Right lobe of liver (tissue), 6 donors: ENCODE data around the gene IFNA8. TPM values are rescaled to one million over a fixed set of nuclear protein-coding genes. Genes with fewer than 3 reads are reported as not detected.
A peak's percentile ranks its signal among the peaks of the same experiment; 100 is the strongest.
"Not testable (repeated sequence)": the region's sequence is repeated elsewhere in the genome, so short reads cannot be mapped to it uniquely, and the experiment has no call there.

Experiments used
- ATAC-seq, 4 donors: fragments of 200-7000 bp; cut with Tn5 transposase; one replicate each; pipeline ENCODE4 v1.9.1; 2020; ENCODE audit warnings: mild to moderate bottlenecking in 4 of 4, moderate library complexity in 4 of 4
- DNase-seq, 3 donors: peaks; one replicate each; pipeline ENCODE4 v3.0.0-alpha.2; 2020
- H3K27ac ChIP-seq, 3 donors: fragments of 200-600 bp; one replicate each; pipeline ENCODE4 v1.8.0; 2022
- H3K27me3 ChIP-seq, 2 donors: fragments of 200-600 bp; one replicate each; pipeline ENCODE4 v1.8.0; 2022
- H3K36me3 ChIP-seq, 4 donors: fragments of 200-600 bp; sonication (generic) in 1 of 4; one replicate each; pipeline versions ENCODE4 v1.5.1 to v1.8.0; 2017 to 2022; ENCODE audit warnings: control low read depth in 1 of 4
- H3K4me1 ChIP-seq, 4 donors: fragments of 200-600 bp; sonication (generic) in 1 of 4; one replicate each; pipeline versions ENCODE4 v1.5.1 to v1.8.0; 2017 to 2022; ENCODE audit warnings: control low read depth in 1 of 4
- H3K4me3 ChIP-seq, 3 donors: fragments of 200-600 bp; one replicate each; pipeline ENCODE4 v1.8.0; 2022
- H3K9me3 ChIP-seq, 4 donors: fragments of 200-600 bp; sonication (generic) in 1 of 4; one replicate each; pipeline versions ENCODE4 v1.5.1 to v1.8.0; 2017 to 2022; ENCODE audit warnings: control low read depth in 1 of 4
- CTCF ChIP-seq, 4 donors: fragments of 200-600 bp in 3 of 4; fragments of 450-650 bp in 1 of 4; IDR thresholded peaks; one replicate each; pipeline versions ENCODE4 v1.5.1 to v1.8.0; 2016 to 2022; ENCODE audit warnings: antibody characterized with exemption in 4 of 4, mild to moderate bottlenecking in 2 of 4
- POLR2A ChIP-seq: fragments of 450-650 bp; IDR thresholded peaks from one replicate; pipeline ENCODE4 v1.6.1; 2017; ENCODE audit warnings: antibody characterized with exemption, mild to moderate bottlenecking
- WGBS: methylation state at CpG from one replicate; pipeline ENCODE4 v1.1.6; 2018; ENCODE audit warnings: low coverage, low lambda C conversion rate; ENCODE audit not compliant: insufficient coverage; ENCODE audit errors: missing lambda C conversion rate; 5-methylcytosine and 5-hydroxymethylcytosine counted together
- intact Hi-C, 2 donors: fragments of 100-400 bp; cut with DNase I; formaldehyde crosslinking; loops; one replicate each; pipeline versions ENCODE4 v1.11.2 to v1.14.1; 2022
- total RNA-seq, 6 experiments: library from RNA; depleted of rRNA in 2 of 6; stranded (reverse); fragments of >200 nt in 2 of 6; fragmentation: NEBNext Ultra II Directional in 3 of 6; extraction: Animal tissue kit (Norgen Biotek cat#: 25700) in 3 of 6; gene quantifications; one replicate each; pipeline versions ENCODE4 v1.1.0 to v1.2.4, GENCODE V29; 2016 to 2023
- donor health status: DM: no; HTN: yes; CAD: no.
- donor health status: DM: no; HTN: no; CAD: no.
- donor health status: DM: no; HTN: no; CAD: no.
- donor health status: DM: no; HTN: yes; CAD: no.
- donor health status: DM: no; HTN: yes; CAD: no.

Gene IFNA8
- total RNA-seq, 6 experiments from 2014 or later: not detected

GRCh38 chr9:21432672-21433425 is 23.9 kb downstream of the IFNA8 start:
- intact Hi-C loops: no loop called here
- WGBS: 49% methylated on average over 2 of the region's 2 CpGs
- Histone ChIP-seq H3K27ac (no peak overlapping the region), H3K4me3 (no peak overlapping the region), H3K9me3 (no peaks in the 10 kb centered on the region), H3K4me1 (no peaks in the 10 kb centered on the region), H3K27me3 (no peaks in the 10 kb centered on the region), H3K36me3 (no peaks in the 10 kb centered on the region)
- no peak for TF ChIP-seq CTCF (IDR thresholded peaks at IDR 0.05)
- no peak for TF ChIP-seq POLR2A
- ATAC-seq (no peak), DNase-seq (no peak)

GRCh38 chr9:21434202-21435014 is 25.5 kb downstream of the IFNA8 start:
- intact Hi-C loops: no loop called here
- TF ChIP-seq POLR2A (no peak), CTCF (IDR thresholded peaks at IDR 0.05) (peak; percentile 32 to 61 (median 48))
- ATAC-seq: peak in 3 of 4 donors; percentile 57 to 66 (median 60)
- H3K36me3 ChIP-seq: no peaks in the 10 kb centered on the region
- H3K4me3 ChIP-seq: no peak overlapping the region
- peak in 1 of 3 donors; percentile 52 for DNase-seq
- H3K27ac ChIP-seq: no peak overlapping the region
- 41% methylated on average over 9 of the region's 9 CpGs for WGBS
- H3K27me3 ChIP-seq: no peaks in the 10 kb centered on the region
- no peaks in the 10 kb centered on the region for H3K4me1 ChIP-seq
- no peaks in the 10 kb centered on the region for H3K9me3 ChIP-seq

GRCh38 chr9:21435015-21435383 is 26.1 kb downstream of the IFNA8 start:
- H3K27me3 ChIP-seq, H3K36me3 ChIP-seq, DNase-seq, H3K4me1 ChIP-seq, H3K4me3 ChIP-seq, H3K27ac ChIP-seq, ATAC-seq, intact Hi-C loops, H3K9me3 ChIP-seq: not testable (repeated sequence)
- WGBS: 33% methylated on average over 7 of the region's 7 CpGs

- WGBS: 70% methylated on average over 2 of the region's 4 CpGs
- intact Hi-C loops: no loop called here
- no peak within 1 kb of the TSS for H3K27ac ChIP-seq
- DNase-seq (no peak), ATAC-seq (no peak)
- H3K4me1 ChIP-seq: no peaks in the 10 kb centered on the region
- no peaks in the 10 kb centered on the region for H3K27me3 ChIP-seq
- no peaks in the 10 kb centered on the region for H3K9me3 ChIP-seq
- TF ChIP-seq POLR2A (no peak), CTCF (IDR thresholded peaks at IDR 0.05) (no peak)
- H3K36me3 ChIP-seq: no peaks in the 10 kb centered on the region
- H3K4me3 ChIP-seq: no peak within 1 kb of the TSS
Observed at GRCh38 chr9:21440139-21440538, 31.2 kb downstream of the IFNA8 start, which contains the start of gene IFNA1. TSS of gene IFNA1 (plus strand) at chr9:21440439. CDS start at chr9:21440508, 69 bp downstream.
